NCI-H510A (cell line): Measurements from ENCODE around the gene XIAP.
"Not testable (repeated sequence)": the region's sequence is repeated elsewhere in the genome, so short reads cannot be mapped to it uniquely, and the experiment has no call there.

ENCODE experiments used
- DNase-seq: peaks from one replicate; lab custom pipeline; 2025; lab: John Stamatoyannopoulos, UW

The XIAP gene

GRCh38 chrX:123876177-123876576 is 16.3 kb downstream of the XIAP start:
- no peak for DNase-seq

GRCh38 chrX:123876844-123877243 is 17.0 kb downstream of the XIAP start:
- no peak for DNase-seq

GRCh38 chrX:123878252-123878721 is 18.4 kb downstream of the XIAP start:
- DNase-seq = no peak

GRCh38 chrX:123881330-123881729 is 21.5 kb downstream of the XIAP start:
- DNase-seq = no peak

GRCh38 chrX:123882391-123882790 is 22.5 kb downstream of the XIAP start:
- DNase-seq = no peak

- DNase-seq = no peak
Observed at GRCh38 chrX:123884809-123885408, 25.1 kb downstream of the XIAP start.

GRCh38 chrX:123899701-123900100 is 39.8 kb downstream of the XIAP start:
- no peak for DNase-seq

GRCh38 chrX:123903261-123903660 is 43.4 kb downstream of the XIAP start:
- DNase-seq = not testable (repeated sequence)

GRCh38 chrX:123905332-123905731 is 45.5 kb downstream of the XIAP start:
- no peak for DNase-seq

- DNase-seq = no peak
Observed at GRCh38 chrX:123906557-123907316, 46.9 kb downstream of the XIAP start.

GRCh38 chrX:123909523-123909922 is 49.7 kb downstream of the XIAP start:
- DNase-seq = no peak

- DNase-seq = no peak
Observed at GRCh38 chrX:123917069-123917468, 57.2 kb downstream of the XIAP start.

GRCh38 chrX:123918106-123918721 is 58.4 kb downstream of the XIAP start:
- no peak for DNase-seq

GRCh38 chrX:123920105-123920785 is 60.4 kb downstream of the XIAP start:
- no peak for DNase-seq

GRCh38 chrX:123923211-123923610 is 63.4 kb downstream of the XIAP start:
- no peak for DNase-seq

- no peak for DNase-seq
Observed at GRCh38 chrX:123924186-123924585, 64.3 kb downstream of the XIAP start.

GRCh38 chrX:123927845-123928244 is 68.0 kb downstream of the XIAP start:
- DNase-seq = no peak

- DNase-seq = not testable (repeated sequence)
Observed at GRCh38 chrX:123932055-123932454, 72.2 kb downstream of the XIAP start.

- DNase-seq = no peak
Observed at GRCh38 chrX:123943074-123943473, 83.2 kb downstream of the XIAP start.

- DNase-seq = no peak
Observed at GRCh38 chrX:123943488-123943887, 83.6 kb downstream of the XIAP start.

- DNase-seq = no peak
Observed at GRCh38 chrX:123949846-123950245, 90.0 kb downstream of the XIAP start.

- no peak for DNase-seq
Observed at GRCh38 chrX:123959281-123960063, 99.6 kb downstream of the XIAP start.
